Metanephros (tissue), 1 donor: ENCODE measurements around the gene TMEM238. TPM values are rescaled to one million over a fixed set of nuclear protein-coding genes. Genes with fewer than 3 reads are reported as not detected.

Experiments used
- total RNA-seq: library from RNA; depleted of rRNA; stranded (reverse); fragments of >200 nt; gene quantifications from one replicate; pipeline ENCODE4 v1.2.3, GENCODE V29; 2014

Gene TMEM238, protein sequence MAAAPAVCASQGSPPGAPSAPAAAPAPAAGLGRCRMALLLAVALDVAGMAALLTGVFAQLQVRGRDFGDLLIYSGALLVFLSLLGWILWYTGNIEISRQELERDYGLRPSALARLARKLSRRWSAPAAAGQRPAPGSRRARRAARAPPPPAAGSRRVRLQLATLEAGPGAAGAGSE
- total RNA-seq = 1.6 TPM

DNA sequence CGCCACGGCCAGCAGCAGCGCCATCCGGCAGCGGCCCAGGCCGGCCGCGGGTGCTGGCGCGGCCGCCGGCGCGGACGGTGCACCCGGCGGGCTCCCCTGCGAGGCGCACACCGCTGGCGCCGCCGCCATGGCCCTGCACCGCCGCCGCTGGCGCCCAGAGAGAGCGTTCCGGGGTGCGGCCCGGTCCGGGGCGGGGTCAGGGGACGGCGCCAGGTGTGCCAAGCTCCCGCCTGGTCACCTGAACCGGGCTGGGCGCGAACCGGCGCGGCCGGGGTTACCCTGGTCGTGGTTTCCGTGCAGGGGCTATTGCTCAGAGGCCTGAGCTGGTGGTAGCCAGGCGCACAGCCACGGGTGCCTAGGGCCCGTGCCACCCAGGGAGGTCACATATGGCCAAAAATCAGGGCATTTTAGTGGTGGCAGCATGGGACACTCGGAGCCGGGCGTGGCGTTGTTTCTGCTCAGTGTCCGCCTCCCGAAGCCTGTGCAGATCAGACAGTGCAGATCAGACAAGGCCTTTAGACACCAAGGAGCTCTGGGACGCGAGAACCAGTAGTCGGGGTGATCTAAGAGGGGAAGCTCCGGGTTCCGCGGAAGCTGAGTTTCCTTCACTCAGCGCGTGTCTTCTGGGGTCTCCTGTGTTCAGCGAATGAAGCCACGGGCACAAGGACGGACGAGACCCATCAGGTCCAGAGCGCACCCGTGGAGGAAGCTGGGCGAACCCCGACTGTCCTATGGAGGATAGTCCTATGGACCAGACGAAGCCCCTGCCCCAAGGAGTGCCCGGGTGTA, at the start of gene TMEM238:
Gene TMEM238 (minus strand): TSS at position 162 of the 789 bp plus-strand sequence. CDS start 33 bp downstream, at position 129.

DNA sequence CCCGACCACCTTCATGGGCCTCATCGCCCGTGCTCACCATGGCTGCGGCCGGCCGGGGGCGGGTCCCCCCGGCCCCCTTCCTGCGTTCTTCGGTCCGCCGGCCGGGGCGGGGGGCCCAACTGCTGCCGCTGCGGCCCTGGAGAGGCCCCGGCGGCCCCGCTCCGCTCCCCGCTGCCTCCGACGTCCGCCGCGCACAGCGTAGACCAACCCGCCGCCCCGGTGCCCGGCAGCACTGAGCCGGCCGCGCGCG, 23.4 kb upstream of the TMEM238 start, which contains the start of gene UBE2S:
Gene UBE2S (minus strand): TSS at position 239 of the 250 bp plus-strand sequence. CDS start 199 bp downstream, at position 40.

DNA sequence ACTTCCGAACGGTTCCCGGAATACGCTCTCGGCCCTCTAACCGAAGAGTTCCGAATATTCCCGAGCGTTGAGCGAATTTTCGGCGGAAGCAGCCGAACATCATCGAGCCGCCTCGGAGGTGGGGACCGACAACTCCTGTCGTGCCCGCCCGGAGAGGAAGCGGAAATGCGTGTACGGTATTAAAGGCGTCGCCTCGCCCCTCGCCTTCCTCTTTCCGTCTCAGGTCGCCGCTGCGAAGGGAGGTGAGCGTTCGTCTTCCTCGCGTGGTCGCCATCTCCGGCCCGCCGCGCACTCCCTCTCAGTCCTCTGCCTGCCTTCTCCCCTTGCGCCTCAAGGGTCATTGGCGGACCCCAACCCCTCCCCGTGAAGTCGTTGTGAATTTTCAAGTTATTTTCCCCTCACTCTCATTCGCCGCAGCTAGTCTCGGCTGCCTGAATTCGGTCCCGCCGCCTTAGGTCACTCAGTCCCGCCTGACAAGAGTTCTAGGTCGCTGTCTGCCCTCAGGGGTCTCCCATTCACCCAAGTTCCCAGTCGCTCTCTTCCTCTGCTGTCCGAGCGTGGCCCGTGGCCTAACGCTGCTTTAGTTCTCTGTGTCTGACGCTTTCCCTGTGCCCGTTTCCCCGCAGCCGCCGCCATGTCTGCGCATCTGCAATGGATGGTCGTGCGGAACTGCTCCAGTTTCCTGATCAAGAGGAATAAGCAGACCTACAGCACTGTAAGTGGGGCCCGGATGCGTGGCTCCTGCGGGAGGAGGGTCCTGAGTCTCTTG, 1.8 kb upstream of the TMEM238 start, which contains the start of gene RPL28:
Gene RPL28 (plus strand): TSS at position 209 of the 769 bp plus-strand sequence. CDS start 426 bp downstream, at position 635.

DNA sequence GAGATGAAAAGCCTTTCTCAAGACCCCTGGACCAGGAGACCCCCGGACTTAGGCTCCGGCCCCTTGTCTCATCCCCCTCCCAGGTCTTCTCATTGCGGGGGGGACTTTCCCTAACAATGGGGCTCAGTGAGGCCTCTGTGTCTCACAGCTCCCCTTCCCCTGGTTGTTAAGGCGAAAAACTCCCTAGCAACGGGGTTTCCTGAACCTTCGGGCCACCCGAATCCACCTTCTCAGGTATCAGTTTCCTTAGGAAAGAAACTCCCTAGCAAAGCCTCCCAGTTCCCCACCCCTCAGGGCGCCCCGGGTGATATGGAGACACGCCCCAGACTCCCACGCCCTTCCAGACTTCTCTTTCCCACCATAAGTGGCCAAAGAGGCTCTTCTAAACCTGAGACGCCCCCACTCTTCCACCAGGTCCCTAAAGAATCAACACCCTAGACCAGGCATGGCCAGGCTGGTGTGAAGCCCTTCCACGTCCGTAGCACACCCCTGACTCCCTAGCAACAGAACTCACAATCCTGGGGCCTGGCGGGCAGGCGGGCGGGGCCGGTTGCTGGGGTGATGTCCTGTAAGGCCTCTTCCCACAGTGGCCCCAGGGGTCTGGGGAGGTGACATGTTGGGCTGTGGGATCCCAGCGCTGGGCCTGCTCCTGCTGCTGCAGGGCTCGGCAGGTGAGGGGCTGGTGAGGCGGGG, 7.7 kb downstream of the TMEM238 start, which contains the start of gene TMEM190:
Gene TMEM190 (plus strand): TSS at position 586 of the 693 bp plus-strand sequence. CDS start 28 bp downstream, at position 614.

DNA sequence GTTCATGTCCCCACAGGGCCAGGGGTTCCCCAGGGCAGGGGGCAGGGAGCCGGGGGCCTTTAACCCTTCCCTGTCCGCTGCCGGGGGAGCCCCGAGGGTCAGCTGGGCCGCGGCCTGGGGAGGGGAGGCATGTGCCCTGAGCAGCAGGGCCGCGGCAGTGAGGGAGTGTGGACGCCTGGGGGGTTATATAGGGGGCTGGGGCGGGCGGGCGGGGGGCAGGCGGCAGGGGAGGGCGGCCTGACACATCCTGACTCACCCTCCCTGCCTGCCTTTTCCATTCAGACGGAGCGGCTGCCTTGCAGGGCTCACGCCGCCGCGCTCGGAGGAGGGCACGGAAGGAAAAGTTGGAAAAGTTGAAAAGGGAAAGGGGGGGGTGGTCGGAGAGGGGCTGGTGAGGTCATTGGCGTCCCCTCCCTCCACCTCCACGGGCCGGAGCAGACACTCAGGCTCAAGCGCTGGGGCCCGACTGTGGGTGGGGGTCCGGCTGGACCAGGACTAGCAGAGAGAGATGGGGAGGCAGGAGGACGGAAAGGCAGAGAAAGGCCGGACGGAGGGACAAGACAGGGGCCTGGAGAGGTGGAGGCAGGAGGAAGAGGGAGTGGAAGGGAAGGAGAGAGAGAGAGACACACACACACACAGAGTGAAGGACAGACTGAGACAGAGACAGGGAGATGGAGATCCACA, 13.6 kb downstream of the TMEM238 start, which contains the start of gene IL11:
Gene IL11 (minus strand): TSS at position 159 of the 684 bp plus-strand sequence. CDS start 153 bp downstream, at position 6.

DNA sequence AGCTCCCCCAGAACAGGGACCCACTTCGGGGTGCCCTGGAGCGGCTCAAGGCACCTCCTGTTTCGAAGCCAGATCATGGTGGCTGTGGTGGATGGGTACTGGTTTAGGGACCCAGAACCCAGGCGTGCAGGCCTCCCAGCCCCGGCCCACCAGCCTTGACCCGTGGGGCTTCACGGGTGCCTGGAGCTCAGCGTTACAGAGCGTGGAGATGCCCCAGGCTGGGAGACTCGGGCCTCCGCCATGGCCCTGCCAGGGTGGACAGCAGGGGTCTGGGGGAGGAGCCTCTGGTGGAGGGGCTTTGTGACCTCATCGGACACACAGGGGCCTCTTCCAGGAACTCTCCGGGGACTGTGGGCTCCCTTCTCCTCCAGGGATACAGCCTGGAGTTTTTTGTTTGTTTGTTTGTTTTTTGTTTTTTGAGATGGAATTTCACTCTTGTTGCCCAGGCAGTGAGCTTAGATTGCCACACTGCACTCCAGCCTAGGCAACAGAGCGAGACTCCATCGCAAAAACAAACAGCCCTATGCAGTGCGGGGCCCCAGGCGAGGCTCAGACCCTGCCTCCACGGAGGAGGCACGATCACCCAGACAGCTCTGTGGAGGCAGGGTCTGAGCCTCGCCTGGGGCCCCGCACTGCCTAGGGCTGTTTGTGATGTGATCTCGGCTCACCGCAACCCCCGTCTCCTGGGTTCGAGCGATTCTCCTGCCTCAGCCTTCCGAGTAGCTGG, 20.9 kb downstream of the TMEM238 start, which contains the start of gene GARIN5B:
Gene GARIN5B (minus strand): TSS at position 271 of the 727 bp plus-strand sequence. CDS start 194 bp downstream, at position 77.

DNA sequence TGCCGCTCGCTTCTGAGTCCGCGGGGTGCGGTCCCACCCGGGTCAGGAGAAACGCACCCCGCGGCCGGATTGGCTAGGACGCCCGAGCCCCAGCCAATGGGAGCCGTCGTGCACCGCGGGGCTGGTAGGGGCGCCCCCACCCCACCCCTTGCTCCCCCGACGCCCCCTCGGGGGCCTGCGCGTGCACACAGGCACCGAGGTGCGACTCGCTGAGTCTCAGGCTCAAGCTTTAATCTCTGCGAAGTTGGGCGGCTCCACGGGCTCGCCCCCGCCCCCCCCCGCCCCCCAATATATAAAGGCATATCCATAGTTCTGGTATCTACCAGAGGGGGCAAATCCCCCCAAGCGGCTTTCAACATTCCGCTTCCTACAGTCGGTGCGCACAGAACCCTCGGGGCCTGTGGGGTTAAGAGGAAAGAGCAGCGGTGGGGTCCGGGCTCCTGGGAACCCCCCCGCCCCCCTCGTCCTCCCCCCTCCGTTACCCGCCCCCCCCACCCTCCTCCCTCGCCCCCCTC, 29.3 kb downstream of the TMEM238 start, which contains the start of gene COX6B2:
Gene COX6B2 (minus strand): TSS at position 22 of the 515 bp plus-strand sequence. CDS start 198 bp downstream, outside the sequence.

DNA sequence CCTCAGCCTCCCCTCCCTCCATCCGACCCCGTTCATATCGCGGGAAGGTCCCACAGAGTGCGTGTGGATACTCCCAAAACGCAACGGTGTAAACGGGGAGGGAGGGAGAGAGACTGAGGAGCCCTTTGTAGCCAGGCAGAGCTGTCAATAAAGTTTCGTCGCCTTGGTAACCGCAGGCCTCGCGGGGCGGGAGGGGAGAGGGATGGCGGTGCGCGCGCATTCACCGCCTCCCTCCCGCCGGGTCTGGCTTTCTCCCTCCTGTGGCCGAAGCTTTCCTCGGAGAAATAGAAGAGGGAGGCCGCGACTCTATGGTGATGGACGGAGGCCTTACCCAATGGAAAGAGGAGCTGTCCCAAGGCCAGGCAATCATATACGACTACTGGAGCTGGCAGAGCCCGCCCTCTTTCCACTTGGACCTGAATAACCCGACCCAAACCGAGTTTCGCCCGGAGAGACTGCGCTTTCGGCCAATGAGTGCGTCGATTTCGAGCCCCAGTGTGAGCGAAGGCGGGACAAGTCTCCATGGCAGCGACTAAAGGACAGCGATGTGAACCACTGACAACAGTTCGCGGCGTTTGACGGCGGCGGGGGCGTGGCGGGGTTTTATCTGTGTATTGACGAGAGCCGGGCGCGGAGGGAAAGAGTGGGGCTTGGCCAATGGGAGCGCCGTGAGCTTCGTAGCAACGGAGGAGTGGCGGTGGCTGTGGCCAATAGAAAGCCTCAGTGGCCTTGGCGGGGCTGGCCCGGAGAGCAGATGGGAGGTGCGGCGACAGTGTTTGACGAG, 44.8 kb downstream of the TMEM238 start, which contains the start of gene KMT5C:
Gene KMT5C (plus strand): TSS at position 772 of the 784 bp plus-strand sequence. CDS start 2,061 bp downstream, outside the sequence.

Other genes starting within 250 kb of the TMEM238 start
- 26.9 TPM for gene TNNT1, start 235.1 kb downstream of the TMEM238 start, total RNA-seq
- gene TNNI3, start 226.6 kb downstream of the TMEM238 start, total RNA-seq = 1.1 TPM
- 5.2 TPM for gene DNAAF3, start 217.7 kb downstream of the TMEM238 start, total RNA-seq
- gene SYT5, start 204.0 kb downstream of the TMEM238 start, total RNA-seq = not detected
- gene PTPRH, start 174.8 kb downstream of the TMEM238 start, total RNA-seq = 0.76 TPM
- gene TMEM86B, start 155.5 kb downstream of the TMEM238 start, total RNA-seq = 1.3 TPM
- 37.1 TPM for gene PPP6R1, start 125.3 kb downstream of the TMEM238 start, total RNA-seq
- gene HSPBP1, start 104.2 kb downstream of the TMEM238 start, total RNA-seq = 28.1 TPM
- gene BRSK1, start 100.3 kb downstream of the TMEM238 start, total RNA-seq = 11.2 TPM
- 2.1 TPM for gene TMEM150B, start 59.0 kb downstream of the TMEM238 start, total RNA-seq
- 22.5 TPM for gene KMT5C, start 44.4 kb downstream of the TMEM238 start, total RNA-seq
- gene COX6B2, start 29.6 kb downstream of the TMEM238 start, total RNA-seq = 0.12 TPM
- gene GARIN5B, start 21.0 kb downstream of the TMEM238 start, total RNA-seq = not detected
- gene IL11, start 13.8 kb downstream of the TMEM238 start, total RNA-seq = 0.41 TPM
- not detected for gene TMEM190, start 7.5 kb downstream of the TMEM238 start, total RNA-seq
- gene RPL28, start 1.6 kb upstream of the TMEM238 start, total RNA-seq = 334 TPM
- 21.2 TPM for gene UBE2S, start 23.5 kb upstream of the TMEM238 start, total RNA-seq
- 0.12 TPM for gene SHISA7, start 59.0 kb upstream of the TMEM238 start, total RNA-seq
- gene ISOC2, start 77.3 kb upstream of the TMEM238 start, total RNA-seq = 80.6 TPM
- not detected for gene C19orf85, start 80.5 kb upstream of the TMEM238 start, total RNA-seq
- 5.6 TPM for gene ZNF628, start 92.3 kb upstream of the TMEM238 start, total RNA-seq
- gene NAT14, start 100.9 kb upstream of the TMEM238 start, total RNA-seq = 19.6 TPM
- 5.3 TPM for gene SSC5D, start 104.1 kb upstream of the TMEM238 start, total RNA-seq
- gene SBK2, start 152.8 kb upstream of the TMEM238 start, total RNA-seq = 0.35 TPM
- gene SBK3, start 161.3 kb upstream of the TMEM238 start, total RNA-seq = not detected
- 10.0 TPM for gene ZNF579, start 196.6 kb upstream of the TMEM238 start, total RNA-seq
- 9.2 TPM for gene FIZ1, start 215.2 kb upstream of the TMEM238 start, total RNA-seq
- 13.3 TPM for gene ZNF524, start 216.0 kb upstream of the TMEM238 start, total RNA-seq
- gene ZNF865, start 221.4 kb upstream of the TMEM238 start, total RNA-seq = 10.3 TPM
- gene ZNF784, start 240.3 kb upstream of the TMEM238 start, total RNA-seq = 14.7 TPM